ENCODE results near the gene DNAJC6.

The DNAJC6 gene

GRCh38 chr1:65417729-65418128 is 108.4 kb downstream of the DNAJC6 start:
- H3K27ac ChIP-seq: no peak overlapping the region
- H3K4me1 ChIP-seq (ENCODE audit: control insufficient read depth in 1 of 2, insufficient read depth in 1 of 2, low read depth in 1 of 2, low read length in 1 of 2): peaks cover 24 to 28% of the 10 kb centered on the region in 2 experiments
- no peaks in the 10 kb centered on the region for H3K9me3 ChIP-seq
- no peaks in the 10 kb centered on the region for H3K36me3 ChIP-seq
- TF ChIP-seq CTCF (IDR thresholded peaks at IDR 0.05): no peak
- H3K4me3 ChIP-seq (ENCODE audit: low read depth in 1 of 2, low read length in 1 of 2): no peak overlapping the region
- H3K27me3 ChIP-seq: peaks cover 15% of the 10 kb centered on the region

- Histone ChIP-seq H3K4me1 (ENCODE audit: control insufficient read depth in 1 of 2, insufficient read depth in 1 of 2, low read depth in 1 of 2, low read length in 1 of 2) (peaks cover 31 to 33% of the 10 kb centered on the region in 2 experiments), H3K9me3 (no peaks in the 10 kb centered on the region), H3K27ac (no peak overlapping the region), H3K36me3 (no peaks in the 10 kb centered on the region), H3K27me3 (peaks cover 15% of the 10 kb centered on the region), H3K4me3 (ENCODE audit: low read depth in 1 of 2, low read length in 1 of 2) (no peak overlapping the region)
- TF ChIP-seq CTCF (IDR thresholded peaks at IDR 0.05): no peak
These were observed 109.3 kb downstream of the DNAJC6 start for GRCh38 chr1:65418522-65419185.

- H3K27ac ChIP-seq: peak overlapping the region; percentile 95
- peaks cover 31 to 33% of the 10 kb centered on the region in 2 experiments for H3K4me1 ChIP-seq (ENCODE audit: control insufficient read depth in 1 of 2, insufficient read depth in 1 of 2, low read depth in 1 of 2, low read length in 1 of 2)
- TF ChIP-seq CTCF (IDR thresholded peaks at IDR 0.05): peak; percentile 29
- H3K27me3 ChIP-seq: peaks cover 15% of the 10 kb centered on the region
- no peaks in the 10 kb centered on the region for H3K36me3 ChIP-seq
- no peaks in the 10 kb centered on the region for H3K9me3 ChIP-seq
- H3K4me3 ChIP-seq (ENCODE audit: low read depth in 1 of 2, low read length in 1 of 2): peak overlapping the region; percentile 88 to 93
These were observed 110.6 kb downstream of the DNAJC6 start for GRCh38 chr1:65419681-65420589.

- peak; percentile 14 for TF ChIP-seq CTCF (IDR thresholded peaks at IDR 0.05)
- H3K36me3 ChIP-seq: peaks cover 8% of the 10 kb centered on the region
- H3K9me3 ChIP-seq: no peaks in the 10 kb centered on the region
- H3K27me3 ChIP-seq: peaks cover 12% of the 10 kb centered on the region
- H3K4me1 ChIP-seq (ENCODE audit: control insufficient read depth in 1 of 2, insufficient read depth in 1 of 2, low read depth in 1 of 2, low read length in 1 of 2): peaks cover 31 to 33% of the 10 kb centered on the region in 2 experiments
- peak within 1 kb of the TSS; percentile 88 to 93 for H3K4me3 ChIP-seq (ENCODE audit: low read depth in 1 of 2, low read length in 1 of 2)
- H3K27ac ChIP-seq: peak within 1 kb of the TSS; percentile 95
These were observed 111.4 kb downstream of the DNAJC6 start, which contains the start of the genes LEPR and LEPROT for GRCh38 chr1:65420590-65421350. LEPR (plus strand) TSS chr1:65420668; CDS start chr1:65565566, 144,898 bp downstream. LEPROT (plus strand) TSS chr1:65420668; CDS start chr1:65420725, 57 bp downstream.

GRCh38 chr1:65421351-65422025 is 112.1 kb downstream of the DNAJC6 start:
- no peak for TF ChIP-seq CTCF (IDR thresholded peaks at IDR 0.05)
- Histone ChIP-seq H3K36me3 (peaks cover 15% of the 10 kb centered on the region), H3K9me3 (no peaks in the 10 kb centered on the region), H3K27ac (peak overlapping the region; percentile 95), H3K4me1 (ENCODE audit: control insufficient read depth in 1 of 2, insufficient read depth in 1 of 2, low read depth in 1 of 2, low read length in 1 of 2) (peaks cover 31 to 33% of the 10 kb centered on the region in 2 experiments), H3K4me3 (ENCODE audit: low read depth in 1 of 2, low read length in 1 of 2) (peak overlapping the region; percentile 88 to 93), H3K27me3 (peaks cover 10% of the 10 kb centered on the region)
